GM10266 (cell line): ENCODE results near the gene SMOC2.

Source experiments
- DNase-seq: peaks from one replicate; pipeline ENCODE4 v3.0.0; 2012; ENCODE audit errors: extremely low spot score
- TF ChIP-seq, protein P1 (sequence below): IDR thresholded peaks from 2 replicates; pipeline ENCODE4 v1.5.1; 2012; ENCODE audit warnings: mild to moderate bottlenecking, low read depth; ENCODE audit not compliant: control insufficient read depth, insufficient read depth; ENCODE audit errors: missing control alignments

The SMOC2 gene

DNA sequence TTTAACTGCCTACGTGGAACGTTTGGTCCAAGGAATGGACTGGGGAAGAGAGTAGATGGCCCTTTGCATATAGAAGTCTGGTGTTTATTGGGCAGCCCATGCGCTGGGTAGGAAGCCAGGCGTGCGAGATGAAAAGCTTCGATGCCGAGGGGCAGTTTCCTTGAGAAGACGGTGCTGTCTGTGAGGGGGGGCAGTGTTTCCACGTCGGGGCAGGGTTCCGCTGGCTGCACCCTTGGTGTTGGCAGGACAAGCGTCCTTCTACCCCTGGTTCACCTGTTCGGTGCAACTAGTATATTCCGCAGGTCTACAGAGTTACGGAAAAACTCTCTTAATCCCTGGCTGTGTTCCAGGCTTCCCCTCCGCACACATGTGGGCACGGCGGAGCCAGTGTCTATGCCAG lies 88.2 kb downstream of the SMOC2 start:
- DNase-seq: no peak

DNA sequence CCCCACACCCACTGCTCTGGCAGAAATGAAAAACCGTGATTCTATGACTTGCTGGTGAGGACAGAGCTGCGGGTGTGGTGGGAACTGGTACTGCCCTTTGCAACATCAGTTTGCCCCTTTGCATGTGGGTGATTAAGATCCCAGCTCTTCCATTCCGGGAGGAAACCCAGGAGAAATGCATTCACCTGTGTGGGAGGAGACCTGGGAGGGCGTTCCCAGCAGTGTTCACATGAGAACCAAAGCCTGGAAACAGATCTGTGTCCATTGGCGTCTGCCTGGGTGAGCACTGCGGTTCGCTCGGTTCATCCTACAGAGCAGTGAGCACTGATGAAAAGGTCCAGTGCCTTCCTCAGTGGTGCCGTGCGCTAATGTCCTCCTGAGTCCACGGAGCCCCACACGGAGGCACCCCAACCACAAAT lies 89.7 kb downstream of the SMOC2 start:
- TF ChIP-seq, protein P1, sequence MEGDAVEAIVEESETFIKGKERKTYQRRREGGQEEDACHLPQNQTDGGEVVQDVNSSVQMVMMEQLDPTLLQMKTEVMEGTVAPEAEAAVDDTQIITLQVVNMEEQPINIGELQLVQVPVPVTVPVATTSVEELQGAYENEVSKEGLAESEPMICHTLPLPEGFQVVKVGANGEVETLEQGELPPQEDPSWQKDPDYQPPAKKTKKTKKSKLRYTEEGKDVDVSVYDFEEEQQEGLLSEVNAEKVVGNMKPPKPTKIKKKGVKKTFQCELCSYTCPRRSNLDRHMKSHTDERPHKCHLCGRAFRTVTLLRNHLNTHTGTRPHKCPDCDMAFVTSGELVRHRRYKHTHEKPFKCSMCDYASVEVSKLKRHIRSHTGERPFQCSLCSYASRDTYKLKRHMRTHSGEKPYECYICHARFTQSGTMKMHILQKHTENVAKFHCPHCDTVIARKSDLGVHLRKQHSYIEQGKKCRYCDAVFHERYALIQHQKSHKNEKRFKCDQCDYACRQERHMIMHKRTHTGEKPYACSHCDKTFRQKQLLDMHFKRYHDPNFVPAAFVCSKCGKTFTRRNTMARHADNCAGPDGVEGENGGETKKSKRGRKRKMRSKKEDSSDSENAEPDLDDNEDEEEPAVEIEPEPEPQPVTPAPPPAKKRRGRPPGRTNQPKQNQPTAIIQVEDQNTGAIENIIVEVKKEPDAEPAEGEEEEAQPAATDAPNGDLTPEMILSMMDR: no peak
- DNase-seq: no peak

More for the DNA sequence above, 88.2 kb downstream of the SMOC2 start:
- TF ChIP-seq, protein P1: no peak

DNA sequence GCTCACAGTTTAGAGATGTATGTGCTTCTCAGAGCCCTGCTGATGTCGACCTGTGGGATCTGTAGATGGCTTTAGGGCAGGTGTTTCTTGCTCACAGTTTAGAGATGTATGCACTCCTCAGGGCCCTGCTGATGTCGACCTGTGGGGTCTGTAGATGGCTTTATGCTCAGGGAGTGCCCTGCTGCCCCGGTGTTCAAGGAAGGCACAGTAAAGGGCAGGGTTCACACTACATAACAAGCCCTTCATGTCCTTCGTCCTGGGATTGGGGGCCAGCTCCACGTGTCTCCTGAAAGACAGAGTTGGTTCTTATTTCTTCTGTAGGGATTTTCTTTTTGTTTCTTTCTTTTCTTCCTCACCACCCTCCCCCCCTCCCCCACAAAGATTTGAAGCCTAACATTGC lies 91.1 kb downstream of the SMOC2 start:
- DNase-seq: no peak
- TF ChIP-seq, protein P1: no peak

DNA sequence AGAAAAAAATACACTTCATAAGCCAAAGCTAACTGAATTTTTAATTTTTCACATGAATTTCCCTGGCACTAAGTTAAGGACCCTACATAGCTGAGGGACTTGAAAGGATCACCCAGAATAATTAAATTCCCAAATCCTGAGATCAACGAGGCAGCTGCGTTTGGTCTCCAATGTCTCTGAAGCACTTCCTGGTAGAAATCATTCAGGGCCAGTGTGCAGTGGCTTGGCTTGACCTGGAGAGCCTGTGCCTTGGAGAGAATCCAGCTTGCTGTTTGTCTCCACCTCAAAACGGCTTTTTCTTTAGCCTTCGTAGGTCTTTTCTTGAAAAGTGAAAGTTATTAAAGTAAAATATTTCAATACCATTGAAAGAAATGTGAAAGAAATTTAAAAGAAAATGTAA lies 92.4 kb downstream of the SMOC2 start:
- TF ChIP-seq, protein P1: no peak
- no peak for DNase-seq

DNA sequence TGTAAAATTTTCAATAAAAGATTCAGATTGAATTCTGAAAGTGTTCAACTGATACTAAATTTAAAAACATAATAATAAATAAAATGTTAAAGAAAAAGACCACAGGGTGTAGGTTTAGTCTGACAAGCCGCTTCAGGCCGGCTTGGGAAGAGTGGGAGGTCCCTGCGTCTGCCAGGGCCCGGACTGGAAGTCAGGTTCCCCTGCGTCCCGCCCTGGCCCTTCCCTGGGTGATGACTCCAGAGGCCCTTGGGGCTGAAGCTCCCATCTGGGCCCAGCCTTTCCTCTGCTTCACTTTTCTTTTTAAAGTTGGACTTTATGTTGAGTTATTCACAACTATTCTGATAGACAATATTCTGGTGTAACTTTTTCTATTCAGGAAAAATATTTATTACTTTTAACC lies 93.3 kb downstream of the SMOC2 start:
- TF ChIP-seq, protein P1: no peak
- no peak for DNase-seq

DNA sequence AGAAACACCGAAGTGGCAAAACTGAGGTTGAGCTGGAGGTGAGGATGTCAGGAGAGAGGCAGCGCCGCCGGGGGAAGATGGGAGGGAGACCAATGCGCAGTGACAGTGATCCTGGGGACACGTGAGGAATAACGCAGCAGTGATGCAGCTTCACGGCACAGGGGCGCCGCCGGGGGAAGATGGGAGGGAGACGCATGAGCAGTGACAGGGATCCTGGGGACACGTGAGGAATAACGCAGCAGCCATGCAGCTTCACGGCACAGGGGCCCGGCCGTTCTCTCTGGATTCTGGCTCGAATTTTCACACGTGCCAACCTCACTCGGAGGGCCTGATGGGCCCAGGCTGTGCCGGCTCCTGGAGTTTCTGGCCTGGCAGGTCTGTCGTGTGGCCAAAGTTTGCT lies 94.7 kb downstream of the SMOC2 start:
- TF ChIP-seq, protein P1: no peak
- no peak for DNase-seq

DNA sequence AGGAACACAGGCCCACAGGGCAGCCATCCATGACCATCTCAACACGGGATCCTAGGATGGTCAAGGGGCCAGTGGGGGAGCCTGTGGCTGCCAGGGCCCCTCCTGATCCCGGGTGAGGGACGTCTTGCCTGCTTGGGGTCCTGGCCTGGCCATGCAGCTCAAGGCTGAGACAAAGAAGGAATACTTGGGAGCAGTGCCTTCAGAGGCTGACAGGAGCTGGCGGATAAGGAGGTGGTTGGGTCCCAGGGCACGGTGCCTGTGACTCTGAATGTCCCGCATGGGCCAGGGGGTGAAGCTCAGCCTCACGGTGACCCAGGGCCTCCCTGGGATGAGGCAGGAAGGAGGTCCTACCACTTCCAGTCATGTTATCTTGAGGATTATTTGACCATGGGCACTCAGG lies 95.2 kb downstream of the SMOC2 start:
- TF ChIP-seq, protein P1: no peak

More for the DNA sequence above, 95.2 kb downstream of the SMOC2 start:
- DNase-seq: no peak
